Liver (tissue), 9 donors: ENCODE data around the gene ZNF827. TPM values are rescaled to one million over a fixed set of nuclear protein-coding genes. Genes with fewer than 3 reads are reported as not detected.

Source experiments
- DNase-seq: peaks from one replicate; pipeline ENCODE4 v3.0.0-alpha.2; 2017; ENCODE audit warnings: low spot score
- H3K27ac ChIP-seq, 2 donors: one replicate each; pipeline ENCODE4 v1.7.0; 2013; ENCODE audit warnings: inconsistent platforms in 2 of 2, low read length in 2 of 2, control low read depth in 1 of 2, low read depth in 1 of 2, mild to moderate bottlenecking in 1 of 2
- H3K27me3 ChIP-seq, 4 donors: one replicate each; pipeline versions ENCODE4 v1.6.1 to v1.7.0; 2013; ENCODE audit warnings: low read length in 3 of 4, inconsistent platforms in 1 of 4, mild to moderate bottlenecking in 1 of 4, moderate library complexity in 1 of 4; ENCODE audit not compliant: control insufficient read depth in 4 of 4, insufficient read depth in 4 of 4
- H3K36me3 ChIP-seq, 4 donors: one replicate each; pipeline versions ENCODE4 v1.6.1 to v1.7.0; 2013; ENCODE audit warnings: low read length in 3 of 4, mild to moderate bottlenecking in 3 of 4, low read depth in 1 of 4, moderate library complexity in 1 of 4; ENCODE audit not compliant: control insufficient read depth in 4 of 4, insufficient read depth in 3 of 4
- H3K4me1 ChIP-seq, 4 donors: one replicate each; pipeline versions ENCODE4 v1.6.1 to v1.7.0; 2013; ENCODE audit warnings: low read length in 3 of 4, mild to moderate bottlenecking in 3 of 4, moderate library complexity in 1 of 4; ENCODE audit not compliant: control insufficient read depth in 4 of 4, insufficient read depth in 4 of 4
- H3K4me3 ChIP-seq, 3 donors: one replicate each; pipeline versions ENCODE4 v1.6.1 to v1.7.0; 2013; ENCODE audit warnings: low read length in 3 of 3, control low read depth in 1 of 3, low read depth in 1 of 3, mild to moderate bottlenecking in 1 of 3
- H3K9ac ChIP-seq, 2 donors: one replicate each; pipeline ENCODE4 v1.7.0; 2013; ENCODE audit warnings: low read length in 2 of 2, mild to moderate bottlenecking in 2 of 2, moderate library complexity in 2 of 2, control low read depth in 1 of 2, low read depth in 1 of 2
- H3K9me3 ChIP-seq, 4 donors: one replicate each; pipeline versions ENCODE4 v1.6.1 to v1.7.0; 2013; ENCODE audit warnings: low read length in 3 of 4; ENCODE audit not compliant: control insufficient read depth in 4 of 4
- CTCF ChIP-seq: fragments of 150-350 bp; IDR thresholded peaks from 2 replicates; pipeline ENCODE4 v1.5.1; 2017; ENCODE audit warnings: improper control_type of control experiment, low read depth, low read length; ENCODE audit not compliant: missing input control
- EGR1 ChIP-seq, 2 donors: IDR thresholded peaks; 2 replicates each; pipeline ENCODE4 v1.6.1; 2016 to 2018; ENCODE audit warnings: antibody characterized with exemption in 2 of 2, low read depth in 2 of 2
- FOXA2 ChIP-seq: IDR thresholded peaks from 2 replicates; pipeline ENCODE4 v1.6.1; 2016; ENCODE audit warnings: antibody characterized with exemption
- GABPA ChIP-seq, 2 donors: IDR thresholded peaks in 1 of 2; conservative IDR thresholded peaks in 1 of 2; 2 replicates each; pipeline ENCODE4 v1.6.1; 2016; ENCODE audit warnings: antibody characterized with exemption in 2 of 2, mild to moderate bottlenecking in 1 of 2, moderate library complexity in 1 of 2
- HNF4A ChIP-seq, 2 donors: conservative IDR thresholded peaks; 2 replicates each; pipeline ENCODE4 v1.6.1; 2016; ENCODE audit warnings: antibody characterized with exemption in 2 of 2, mild to moderate bottlenecking in 2 of 2
- HNF4G ChIP-seq: IDR thresholded peaks from 2 replicates; pipeline ENCODE4 v1.6.1; 2016; ENCODE audit warnings: antibody characterized with exemption
- JUND ChIP-seq, 2 donors: IDR thresholded peaks; 2 replicates each; pipeline ENCODE4 v1.6.1; 2016; ENCODE audit warnings: antibody characterized with exemption in 2 of 2
- MAX ChIP-seq: IDR thresholded peaks from 2 replicates; pipeline ENCODE4 v1.6.1; 2016; ENCODE audit warnings: antibody characterized with exemption
- NR2F2 ChIP-seq: IDR thresholded peaks from 2 replicates; pipeline ENCODE4 v1.6.1; 2016; ENCODE audit warnings: antibody characterized with exemption
- RAD21 ChIP-seq, 2 donors: IDR thresholded peaks; 2 replicates each; pipeline ENCODE4 v1.6.1; 2016; ENCODE audit warnings: antibody characterized with exemption in 2 of 2, mild to moderate bottlenecking in 2 of 2
- RXRA ChIP-seq, 2 donors: IDR thresholded peaks; 2 replicates each; pipeline ENCODE4 v1.6.1; 2017 to 2018; ENCODE audit warnings: antibody characterized with exemption in 2 of 2, mild to moderate bottlenecking in 1 of 2
- SP1 ChIP-seq: IDR thresholded peaks from 2 replicates; pipeline ENCODE4 v1.6.1; 2018; ENCODE audit warnings: antibody characterized with exemption, mild to moderate bottlenecking
- TAF1 ChIP-seq: conservative IDR thresholded peaks from 2 replicates; pipeline ENCODE4 v1.6.1; 2016; ENCODE audit warnings: antibody characterized with exemption, mild to moderate bottlenecking
- YY1 ChIP-seq: IDR thresholded peaks from 2 replicates; pipeline ENCODE4 v1.6.1; 2016; ENCODE audit warnings: antibody characterized with exemption, mild to moderate bottlenecking
- WGBS: extraction: QIAGEN DNeasy Blood & Tissue Kit; methylation state at CpG from one replicate; pipeline ENCODE4 v1.1.7; 2013; 5-methylcytosine and 5-hydroxymethylcytosine counted together
- polyA plus RNA-seq, 2 donors: library from polyadenylated mRNA; stranded (reverse) in 1 of 2; unstranded in 1 of 2; fragments of 200-250 nt in 1 of 2; fragments of >200 nt in 1 of 2; fragmentation: Nextera tagmentation in 1 of 2; extraction: Ambion mirVana in 1 of 2; gene quantifications; one replicate each; pipeline versions ENCODE4 v1.2.1 to v1.2.3, GENCODE V29; 2013 to 2015
- total RNA-seq, 2 donors: library from RNA; depleted of rRNA; stranded (reverse); fragments of >200 nt; gene quantifications; one replicate each; pipeline ENCODE4 v1.2.3, GENCODE V29; 2014
- TF ChIP-seq, protein P1 (sequence below): IDR thresholded peaks from 2 replicates; pipeline ENCODE4 v1.6.1; 2016; ENCODE audit warnings: antibody characterized with exemption
- TF ChIP-seq, protein P2 (sequence below): IDR thresholded peaks from 2 replicates; pipeline ENCODE4 v1.6.1; 2016; ENCODE audit warnings: antibody characterized with exemption
- donor health status: healthy.
- donor health status: healthy.
- donor health status: healthy.
- donor health status: healthy.
- donor health status: healthy.

The ZNF827 gene
- total and polyA plus RNA-seq, 4 donors, result 0.46 to 2.9 (median 1.2) TPM

DNA sequence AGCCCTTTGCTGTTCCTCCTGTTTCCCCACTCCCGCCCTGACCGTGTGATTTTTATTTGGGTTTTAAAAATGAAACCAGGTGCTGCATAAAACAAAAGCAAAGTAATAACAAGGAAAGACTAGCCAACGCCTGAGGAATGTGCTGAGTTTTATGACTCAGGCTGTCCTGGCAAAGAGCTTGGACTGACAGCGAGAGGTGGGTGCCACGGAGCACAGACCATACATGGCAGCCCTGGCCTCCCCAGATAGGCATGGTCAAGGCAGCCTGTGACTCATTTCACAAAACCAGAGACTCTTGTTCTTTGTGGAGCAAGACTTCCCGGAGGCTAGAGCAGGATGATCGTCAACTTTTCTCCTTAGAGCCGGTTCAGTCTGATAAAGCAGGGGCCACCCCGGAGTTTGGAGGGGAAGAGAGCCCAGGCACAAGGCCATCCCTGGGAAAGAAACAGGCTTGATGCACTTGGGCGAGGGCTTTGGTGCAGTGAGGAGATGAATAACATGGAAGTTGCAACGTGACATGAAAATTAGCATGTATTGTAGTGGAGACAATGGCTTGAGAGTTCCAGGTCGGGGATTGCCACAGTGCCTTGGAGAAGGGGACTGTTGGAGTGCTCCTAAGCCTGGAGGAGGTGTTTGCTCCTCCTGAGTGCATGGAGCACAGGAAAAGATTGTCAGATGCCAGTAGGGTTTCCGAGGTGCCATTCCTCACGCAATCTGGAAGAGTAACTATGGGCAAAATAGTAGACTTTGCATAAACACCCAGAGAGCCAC, 203.9 kb downstream of the ZNF827 start:
- H3K9ac ChIP-seq, result no peak overlapping the region
- no peaks in the 10 kb centered on the region for H3K36me3 ChIP-seq
- no peaks in the 10 kb centered on the region for H3K9me3 ChIP-seq
- TF ChIP-seq CTCF (no peak), FOXA2 (no peak), HNF4G (no peak), RAD21 (IDR thresholded peaks at IDR 0.05) (no peak), YY1 (no peak), SP1 (no peak), EGR1 (IDR thresholded peaks at IDR 0.05; ENCODE audit: low read depth in 2 of 2) (no peak), RXRA (IDR thresholded peaks at IDR 0.05) (no peak), JUND (IDR thresholded peaks at IDR 0.05) (no peak), HNF4A (conservative IDR thresholded peaks at IDR 0.05) (no peak)
- TF ChIP-seq, protein P1, sequence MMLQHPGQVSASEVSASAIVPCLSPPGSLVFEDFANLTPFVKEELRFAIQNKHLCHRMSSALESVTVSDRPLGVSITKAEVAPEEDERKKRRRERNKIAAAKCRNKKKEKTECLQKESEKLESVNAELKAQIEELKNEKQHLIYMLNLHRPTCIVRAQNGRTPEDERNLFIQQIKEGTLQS, result no peak
- no peak overlapping the region for H3K4me3 ChIP-seq
- no peak overlapping the region for H3K27ac ChIP-seq
- DNase-seq, result no peak
- WGBS, result 75% methylated on average over 14 of the region's 14 CpGs
- H3K4me1 ChIP-seq, result peaks cover 9 to 38% (median 31%) of the 10 kb centered on the region in 4 donors
- no peaks in the 10 kb centered on the region for H3K27me3 ChIP-seq

- no peak overlapping the region for H3K4me3 ChIP-seq
- no peaks in the 10 kb centered on the region for H3K9me3 ChIP-seq
- DNase-seq, result no peak
- WGBS, result 71% methylated on average over 7 of the region's 7 CpGs
- no peaks in the 10 kb centered on the region for H3K36me3 ChIP-seq
- TF ChIP-seq NR2F2 (no peak), RXRA (IDR thresholded peaks at IDR 0.05) (no peak), HNF4G (no peak), MAX (no peak), JUND (IDR thresholded peaks at IDR 0.05) (no peak), YY1 (no peak), GABPA (IDR thresholded peaks at IDR 0.05 in 1 of 2, conservative IDR thresholded peaks at IDR 0.05 in 1 of 2) (no peak), CTCF (no peak), SP1 (no peak), RAD21 (IDR thresholded peaks at IDR 0.05) (no peak), HNF4A (conservative IDR thresholded peaks at IDR 0.05) (no peak), TAF1 (no peak)
- TF ChIP-seq, protein P1, result no peak
- TF ChIP-seq, protein P2, sequence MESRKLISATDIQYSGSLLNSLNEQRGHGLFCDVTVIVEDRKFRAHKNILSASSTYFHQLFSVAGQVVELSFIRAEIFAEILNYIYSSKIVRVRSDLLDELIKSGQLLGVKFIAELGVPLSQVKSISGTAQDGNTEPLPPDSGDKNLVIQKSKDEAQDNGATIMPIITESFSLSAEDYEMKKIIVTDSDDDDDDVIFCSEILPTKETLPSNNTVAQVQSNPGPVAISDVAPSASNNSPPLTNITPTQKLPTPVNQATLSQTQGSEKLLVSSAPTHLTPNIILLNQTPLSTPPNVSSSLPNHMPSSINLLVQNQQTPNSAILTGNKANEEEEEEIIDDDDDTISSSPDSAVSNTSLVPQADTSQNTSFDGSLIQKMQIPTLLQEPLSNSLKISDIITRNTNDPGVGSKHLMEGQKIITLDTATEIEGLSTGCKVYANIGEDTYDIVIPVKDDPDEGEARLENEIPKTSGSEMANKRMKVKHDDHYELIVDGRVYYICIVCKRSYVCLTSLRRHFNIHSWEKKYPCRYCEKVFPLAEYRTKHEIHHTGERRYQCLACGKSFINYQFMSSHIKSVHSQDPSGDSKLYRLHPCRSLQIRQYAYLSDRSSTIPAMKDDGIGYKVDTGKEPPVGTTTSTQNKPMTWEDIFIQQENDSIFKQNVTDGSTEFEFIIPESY, result no peak
- H3K9ac ChIP-seq, result no peak overlapping the region
- H3K27me3 ChIP-seq, result no peaks in the 10 kb centered on the region
- no peak overlapping the region for H3K27ac ChIP-seq
- peaks cover 9 to 38% (median 31%) of the 10 kb centered on the region in 4 donors for H3K4me1 ChIP-seq
These were observed 204.6 kb downstream of the ZNF827 start for GRCh38 chr4:145734031-145734430.
